ENCODE measurements around the gene HIPK2. TPM values are rescaled to one million over a fixed set of nuclear protein-coding genes. Genes with fewer than 3 reads are reported as not detected.
A peak's percentile ranks its signal among the peaks of the same experiment; 100 is the strongest.

HIPK2 gene
- total and polyA plus RNA-seq, 10 of the 15 experiments (the other 5 are each of a cell fraction or from before 2014, with no cell fraction given) = 1.7 to 39.0 (median 9.4) TPM

DNA sequence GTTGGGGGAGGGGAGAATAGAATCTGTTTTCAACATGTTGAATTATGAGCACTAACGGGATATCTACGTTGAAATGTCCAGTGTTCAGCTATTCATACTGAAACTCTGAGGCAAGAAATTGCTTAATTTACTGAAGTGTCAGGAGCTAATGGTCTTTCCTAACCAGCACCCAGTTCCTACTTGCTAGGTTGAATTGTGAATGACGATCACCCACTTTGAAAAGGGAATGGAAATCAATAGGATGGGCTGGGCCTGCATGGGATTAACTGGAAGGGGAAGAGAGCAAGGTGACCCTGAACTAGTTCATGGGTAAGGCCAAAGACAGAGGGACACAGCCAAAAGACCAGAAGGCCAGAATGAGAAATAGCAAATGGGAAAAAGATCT, 51.3 kb downstream of the HIPK2 start:
- in situ Hi-C loops (cut with MboI) = no loop called here
- Histone ChIP-seq H3K27ac (ENCODE audit: control insufficient read depth, insufficient read depth) (peak overlapping the region; percentile 24; the same call in 1 of the 2 replicates), H3K27me3 (replicated peaks in 1 of 2; ENCODE audit: control insufficient read depth in 2 of 2, insufficient read depth in 2 of 2, low read length in 1 of 2) (no peaks in the 10 kb centered on the region), H3K79me2 (ENCODE audit: control insufficient read depth, insufficient read depth, low read length) (peaks cover 2% of the 10 kb centered on the region), H3K9ac (ENCODE audit: control insufficient read depth, insufficient read depth, low read length) (no peak overlapping the region), H2AFZ (ENCODE audit: control insufficient read depth, low read depth, low read length) (no peak overlapping the region), H3K36me3 (ENCODE audit: control insufficient read depth in 2 of 2, insufficient read depth in 2 of 2, low read length in 1 of 2) (no peaks in the 10 kb centered on the region; a peak in 2 of 4 replicates), H3K4me1 (ENCODE audit: control insufficient read depth, insufficient read depth, low read length) (peaks cover 25% of the 10 kb centered on the region), H4K20me1 (ENCODE audit: control insufficient read depth, insufficient read depth) (no peaks in the 10 kb centered on the region), H3K4me3 (no peak overlapping the region), H3K9me3 (replicated peaks; ENCODE audit: control insufficient read depth, insufficient read depth, low read length) (no peaks in the 10 kb centered on the region), H3K4me2 (ENCODE audit: control insufficient read depth, insufficient read depth) (peak overlapping the region; percentile 27; the same call in 1 of the 2 replicates)
- DNase-seq (ENCODE audit: low read depth, low spot score) (no peak), FAIRE-seq (peak; percentile 27), ATAC-seq (peak; percentile 59)
- TF ChIP-seq NBN (IDR thresholded peaks at IDR 0.05) (no peak), SRF (IDR thresholded peaks at IDR 0.05; ENCODE audit: low read depth in 2 of 2, low read length in 2 of 2) (no peak), MTA2 (IDR thresholded peaks at IDR 0.05; ENCODE audit: low read depth) (peak; percentile 78), NFYA (IDR thresholded peaks at IDR 0.05; ENCODE audit: borderline replicate concordance, low read depth, low read length) (no peak), JUND (IDR thresholded peaks at IDR 0.05; ENCODE audit: low read depth, low read length) (peak; percentile 25; the same call in 1 of the 2 replicates), IKZF2 (IDR thresholded peaks at IDR 0.05) (peak; percentile 64; a peak in 2 of 4 replicates), RUNX3 (IDR thresholded peaks at IDR 0.05; ENCODE audit: low read length) (0 out of 2 replicates have a peak, but pooled peaks have one; percentile 8), IRF4 (IDR thresholded peaks at IDR 0.05; ENCODE audit: low read depth, low read length) (peak; percentile 52; the same call in 1 of the 2 replicates), IKZF1 (conservative IDR thresholded peaks at IDR 0.05) (peak; percentile 75; the same call in 1 of the 2 replicates), SPI1 (IDR thresholded peaks at IDR 0.05; ENCODE audit: borderline replicate concordance, insufficient read depth, low read depth, low read length) (0 out of 2 replicates have a peak, but pooled peaks have one; percentile 2), EP300 (IDR thresholded peaks at IDR 0.05; ENCODE audit: borderline replicate concordance in 1 of 2, control insufficient read depth in 1 of 2, low read depth in 2 of 2, low read length in 2 of 2) (0 out of 4 replicates have a peak, but pooled peaks of 1 of the 2 experiments have one; percentile 22), JUNB (IDR thresholded peaks at IDR 0.05) (peak; percentile 58), HDGF (IDR thresholded peaks at IDR 0.05) (0 out of 2 replicates have a peak, but pooled peaks have one; percentile 37)
- intact Hi-C loops (cut with micrococcal nuclease; ENCODE audit: unreplicated experiment) = no loop called here
- WGBS (ENCODE audit: insufficient coverage, insufficient replicate concordance, low lambda C conversion rate, missing lambda C conversion rate) = 0% methylated on average over 3 of the region's 3 CpGs
- BruUV-seq (replicated peaks) = no TSS peak
- ChIA-PET POLR2A (no interaction called here), RAD21 (ENCODE audit: unreplicated experiment) (interaction anchor here (0.9 to 2.9 kb wide), 5 partner anchors 42 to 191 kb away, joined by 4 to 14 read pairs (median 5); no protein-coding TSS in a partner anchor), CTCF (interaction anchor here (2.1 to 3.8 kb wide), 2 partner anchors 17 to 80 kb away, joined by 5 to 17 read pairs; no protein-coding TSS in a partner anchor), SMC1A (ENCODE audit: uncharacterized antibody, unreplicated experiment) (interaction anchor here (1.0 to 5.1 kb wide), 4 partner anchors 18 to 80 kb away, joined by 3 to 24 read pairs (median 8); no protein-coding TSS in a partner anchor)

Measured in GM12878 (cell line).